ENCODE measurements around the gene BZW2.

DNA sequence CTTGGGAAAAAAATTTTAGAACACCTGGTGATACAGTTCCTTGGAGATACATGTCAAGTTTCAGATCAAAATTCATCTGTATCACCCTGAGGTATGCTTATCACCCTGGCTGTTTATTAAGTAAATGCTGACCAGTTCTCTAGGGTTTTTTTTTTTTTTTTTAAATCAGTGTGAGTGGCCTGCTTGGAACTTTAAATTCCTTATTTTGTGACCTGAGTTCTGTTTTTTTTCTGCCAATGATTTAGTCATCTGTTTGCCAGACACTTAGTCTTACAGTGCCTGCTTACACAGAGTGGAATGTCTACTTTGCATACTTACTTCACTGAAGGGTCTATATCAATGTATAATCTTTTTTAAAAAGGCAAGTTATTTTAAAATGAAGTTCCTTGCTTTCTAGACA, 109.4 kb downstream of the BZW2 start:
- TF ChIP-seq, protein P1, sequence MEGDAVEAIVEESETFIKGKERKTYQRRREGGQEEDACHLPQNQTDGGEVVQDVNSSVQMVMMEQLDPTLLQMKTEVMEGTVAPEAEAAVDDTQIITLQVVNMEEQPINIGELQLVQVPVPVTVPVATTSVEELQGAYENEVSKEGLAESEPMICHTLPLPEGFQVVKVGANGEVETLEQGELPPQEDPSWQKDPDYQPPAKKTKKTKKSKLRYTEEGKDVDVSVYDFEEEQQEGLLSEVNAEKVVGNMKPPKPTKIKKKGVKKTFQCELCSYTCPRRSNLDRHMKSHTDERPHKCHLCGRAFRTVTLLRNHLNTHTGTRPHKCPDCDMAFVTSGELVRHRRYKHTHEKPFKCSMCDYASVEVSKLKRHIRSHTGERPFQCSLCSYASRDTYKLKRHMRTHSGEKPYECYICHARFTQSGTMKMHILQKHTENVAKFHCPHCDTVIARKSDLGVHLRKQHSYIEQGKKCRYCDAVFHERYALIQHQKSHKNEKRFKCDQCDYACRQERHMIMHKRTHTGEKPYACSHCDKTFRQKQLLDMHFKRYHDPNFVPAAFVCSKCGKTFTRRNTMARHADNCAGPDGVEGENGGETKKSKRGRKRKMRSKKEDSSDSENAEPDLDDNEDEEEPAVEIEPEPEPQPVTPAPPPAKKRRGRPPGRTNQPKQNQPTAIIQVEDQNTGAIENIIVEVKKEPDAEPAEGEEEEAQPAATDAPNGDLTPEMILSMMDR (conservative IDR thresholded peaks at IDR 0.05): no peak
- TF ChIP-seq ZFX (IDR thresholded peaks at IDR 0.05): no peak
